ENCODE data around the gene C3orf22. TPM values are rescaled to one million over a fixed set of nuclear protein-coding genes. Genes with fewer than 3 reads are reported as not detected.
A peak's percentile ranks its signal among the peaks of the same experiment; 100 is the strongest.

Gene C3orf22
- polyA plus RNA-seq, 3 donors = not detected

DNA sequence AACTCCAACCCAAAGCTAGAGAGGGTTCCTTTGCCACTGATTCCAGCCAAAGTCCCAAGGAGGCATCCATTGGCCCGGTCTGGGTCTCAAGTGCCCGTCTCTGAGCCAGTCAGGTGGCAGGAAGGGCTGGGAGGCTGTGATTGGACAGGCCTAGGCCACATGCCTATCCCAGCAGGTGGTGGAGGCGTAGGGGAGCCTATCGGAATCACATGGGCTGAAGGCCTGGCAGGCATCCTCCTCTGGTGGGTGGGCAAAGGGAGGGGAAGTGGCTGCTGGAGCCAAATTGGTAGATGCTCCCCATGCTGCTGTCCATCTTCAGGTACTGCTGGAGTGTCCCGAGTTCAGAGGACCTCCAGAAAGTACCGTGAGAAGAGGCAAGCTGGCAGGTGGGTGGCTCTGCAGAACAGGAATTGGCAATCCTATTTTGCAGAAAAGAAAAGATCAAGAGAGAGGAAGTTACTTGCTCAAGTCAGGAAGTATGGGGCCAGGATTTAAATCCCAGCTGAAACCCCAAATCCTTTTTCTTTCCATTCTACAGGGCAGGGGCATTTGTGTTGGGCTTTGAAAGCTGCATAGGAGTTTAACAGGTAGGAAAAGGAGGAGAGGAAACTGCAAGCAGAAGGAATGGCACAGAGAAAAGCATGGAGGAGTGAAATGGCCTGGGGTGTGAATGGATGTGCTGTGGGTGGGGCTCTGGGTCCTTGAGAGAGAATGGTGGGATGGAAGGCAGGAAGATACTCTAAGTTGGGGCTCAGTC is 31.1 kb downstream of the C3orf22 start:
- Histone ChIP-seq H3K27ac (ENCODE audit: low read depth in 1 of 2, low read length in 2 of 2) (peak overlapping the region; percentile 90 to 94), H3K9me3 (replicated peaks in 1 of 2; ENCODE audit: control insufficient read depth in 1 of 2, insufficient read depth in 1 of 2, low read length in 2 of 2) (no peaks in the 10 kb centered on the region), H3K79me2 (ENCODE audit: insufficient read depth, low read length) (peaks cover 52% of the 10 kb centered on the region), H3K36me3 (replicated peaks in 1 of 2; ENCODE audit: control insufficient read depth in 1 of 2, insufficient read depth in 2 of 2, low read length in 2 of 2) (no peaks in the 10 kb centered on the region), H2AFZ (ENCODE audit: insufficient read depth, low read depth, low read length, poor library complexity, severe bottlenecking) (no peak overlapping the region), H3K4me3 (replicated peaks in 1 of 3; ENCODE audit: low read depth in 2 of 3, low read length in 3 of 3) (peak overlapping the region in 1 of 3 experiments; percentile 58), H3K4me2 (replicated peaks; ENCODE audit: extremely low read depth, low read length, poor library complexity, severe bottlenecking) (peak overlapping the region; percentile 73), H3K4me1 (ENCODE audit: control insufficient read depth in 1 of 2, insufficient read depth in 2 of 2, low read length in 2 of 2) (peaks cover 85 to 96% of the 10 kb centered on the region in 2 donors), H4K20me1 (ENCODE audit: insufficient read depth, low read length) (no peaks in the 10 kb centered on the region), H3K27me3 (ENCODE audit: control insufficient read depth in 2 of 2, insufficient read depth in 2 of 2, low read length in 2 of 2) (no peaks in the 10 kb centered on the region), H3K9ac (ENCODE audit: insufficient read depth, low read length, poor library complexity, severe bottlenecking) (no peak overlapping the region)
- peaks cover 76% of the 10 kb centered on the region for H3K4me1 Mint-ChIP-seq
- H3K27me3 Mint-ChIP-seq (ENCODE audit: low read depth in 3 of 3) = peaks cover 0 to 5% (median 0%) of the 10 kb centered on the region in 3 donors
- peak in 1 of 3 donors; percentile 11 for DNase-seq
- peaks cover 7 to 8% of the 10 kb centered on the region in 2 donors for H3K36me3 Mint-ChIP-seq
- 77% methylated on average over 4 of the region's 6 CpGs for WGBS (ENCODE audit: insufficient coverage)
- intact Hi-C loops (cut with micrococcal nuclease) = loop anchor here (1.0 to 10.0 kb wide), 2 partner anchors 13 to 927 kb away; no protein-coding TSS in a partner anchor
- peaks cover 0 to 4% (median 0%) of the 10 kb centered on the region in 7 donors for H3K9me3 Mint-ChIP-seq
- H3K27ac Mint-ChIP-seq = peak overlapping the region; percentile 76 to 95 (median 93)
- H3K4me3 Mint-ChIP-seq = peak overlapping the region; percentile 37 to 79
- TF ChIP-seq, protein P1, sequence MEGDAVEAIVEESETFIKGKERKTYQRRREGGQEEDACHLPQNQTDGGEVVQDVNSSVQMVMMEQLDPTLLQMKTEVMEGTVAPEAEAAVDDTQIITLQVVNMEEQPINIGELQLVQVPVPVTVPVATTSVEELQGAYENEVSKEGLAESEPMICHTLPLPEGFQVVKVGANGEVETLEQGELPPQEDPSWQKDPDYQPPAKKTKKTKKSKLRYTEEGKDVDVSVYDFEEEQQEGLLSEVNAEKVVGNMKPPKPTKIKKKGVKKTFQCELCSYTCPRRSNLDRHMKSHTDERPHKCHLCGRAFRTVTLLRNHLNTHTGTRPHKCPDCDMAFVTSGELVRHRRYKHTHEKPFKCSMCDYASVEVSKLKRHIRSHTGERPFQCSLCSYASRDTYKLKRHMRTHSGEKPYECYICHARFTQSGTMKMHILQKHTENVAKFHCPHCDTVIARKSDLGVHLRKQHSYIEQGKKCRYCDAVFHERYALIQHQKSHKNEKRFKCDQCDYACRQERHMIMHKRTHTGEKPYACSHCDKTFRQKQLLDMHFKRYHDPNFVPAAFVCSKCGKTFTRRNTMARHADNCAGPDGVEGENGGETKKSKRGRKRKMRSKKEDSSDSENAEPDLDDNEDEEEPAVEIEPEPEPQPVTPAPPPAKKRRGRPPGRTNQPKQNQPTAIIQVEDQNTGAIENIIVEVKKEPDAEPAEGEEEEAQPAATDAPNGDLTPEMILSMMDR (IDR thresholded peaks at IDR 0.05) = no peak

DNA sequence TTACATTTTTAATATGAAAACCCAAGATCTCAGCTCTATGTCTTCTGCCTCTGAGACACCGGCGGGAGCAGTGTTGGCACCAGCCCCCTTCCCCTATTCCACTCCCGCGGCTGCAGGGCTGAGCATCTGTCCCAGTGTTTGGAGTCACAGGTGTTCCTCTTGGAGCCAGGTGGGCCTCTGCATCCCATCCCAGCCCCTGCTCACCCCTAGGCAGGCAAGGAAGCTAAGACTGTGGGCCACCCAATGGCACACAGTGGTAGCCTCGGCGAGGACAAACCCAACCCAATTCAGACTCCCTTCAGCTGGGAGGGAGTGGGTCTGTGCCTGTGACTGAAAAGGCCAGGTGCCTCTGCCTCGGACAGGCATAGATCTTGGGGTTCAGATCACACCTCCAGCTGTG is 31.7 kb downstream of the C3orf22 start:
- Histone ChIP-seq H3K4me3 (replicated peaks in 1 of 3; ENCODE audit: low read depth in 2 of 3, low read length in 3 of 3) (peak overlapping the region in 1 of 3 experiments; percentile 58), H3K36me3 (replicated peaks in 1 of 2; ENCODE audit: control insufficient read depth in 1 of 2, insufficient read depth in 2 of 2, low read length in 2 of 2) (no peaks in the 10 kb centered on the region), H3K4me1 (ENCODE audit: control insufficient read depth in 1 of 2, insufficient read depth in 2 of 2, low read length in 2 of 2) (peaks cover 88 to 96% of the 10 kb centered on the region in 2 donors), H3K27me3 (ENCODE audit: control insufficient read depth in 2 of 2, insufficient read depth in 2 of 2, low read length in 2 of 2) (no peaks in the 10 kb centered on the region), H4K20me1 (ENCODE audit: insufficient read depth, low read length) (no peaks in the 10 kb centered on the region), H3K27ac (ENCODE audit: low read depth in 1 of 2, low read length in 2 of 2) (peak overlapping the region; percentile 41 to 90), H2AFZ (ENCODE audit: insufficient read depth, low read depth, low read length, poor library complexity, severe bottlenecking) (no peak overlapping the region), H3K9me3 (replicated peaks in 1 of 2; ENCODE audit: control insufficient read depth in 1 of 2, insufficient read depth in 1 of 2, low read length in 2 of 2) (no peaks in the 10 kb centered on the region), H3K79me2 (ENCODE audit: insufficient read depth, low read length) (peaks cover 45% of the 10 kb centered on the region), H3K4me2 (replicated peaks; ENCODE audit: extremely low read depth, low read length, poor library complexity, severe bottlenecking) (peak overlapping the region; percentile 73), H3K9ac (ENCODE audit: insufficient read depth, low read length, poor library complexity, severe bottlenecking) (no peak overlapping the region)
- DNase-seq = no peak
- Mint-ChIP-seq H3K4me1 (peaks cover 82% of the 10 kb centered on the region), H3K27ac (peak overlapping the region in 5 of 7 donors; percentile 8 to 88 (median 66)), H3K27me3 (ENCODE audit: low read depth in 3 of 3) (peaks cover 0 to 5% (median 0%) of the 10 kb centered on the region in 3 donors), H3K36me3 (peaks cover 7 to 8% of the 10 kb centered on the region in 2 donors), H3K9me3 (peaks cover 0 to 4% (median 0%) of the 10 kb centered on the region in 7 donors), H3K4me3 (no peak overlapping the region)
- intact Hi-C loops (cut with micrococcal nuclease) = loop anchor here (10.0 kb wide), 1 partner anchor 928 kb away; no protein-coding TSS in a partner anchor
- TF ChIP-seq, protein P1 (IDR thresholded peaks at IDR 0.05) = no peak
- 100% methylated on average over 1 of the region's 7 CpGs for WGBS (ENCODE audit: insufficient coverage)
